NT2/D1 (cell line): ENCODE measurements around the gene CTPS1.

ENCODE experiments used
- SUZ12 ChIP-seq: IDR thresholded peaks from 2 replicates; pipeline ENCODE4 v1.6.1; 2011; ENCODE audit not compliant: insufficient read length, insufficient read depth; ENCODE audit errors: extremely low read depth
- YY1 ChIP-seq: IDR thresholded peaks from 2 replicates; pipeline ENCODE4 v1.6.1; 2011; ENCODE audit not compliant: insufficient read length, insufficient read depth
- ZNF274 ChIP-seq: IDR thresholded peaks from 2 replicates; pipeline ENCODE4 v1.6.1; 2011; ENCODE audit warnings: mild to moderate bottlenecking, low read depth, low read length

- TF ChIP-seq ZNF274 (no peak), YY1 (no peak), SUZ12 (no peak)
Measured at GRCh38 chr1:40932006-40932405, 47.5 kb upstream of the CTPS1 start.
